GM10847 (cell line): ENCODE data around the gene NUB1.

Experiments
- POLR2A ChIP-seq: IDR thresholded peaks from 2 replicates; pipeline ENCODE4 v1.6.1; 2011; ENCODE audit not compliant: insufficient read length; ENCODE audit errors: extremely low read depth

The NUB1 gene

DNA sequence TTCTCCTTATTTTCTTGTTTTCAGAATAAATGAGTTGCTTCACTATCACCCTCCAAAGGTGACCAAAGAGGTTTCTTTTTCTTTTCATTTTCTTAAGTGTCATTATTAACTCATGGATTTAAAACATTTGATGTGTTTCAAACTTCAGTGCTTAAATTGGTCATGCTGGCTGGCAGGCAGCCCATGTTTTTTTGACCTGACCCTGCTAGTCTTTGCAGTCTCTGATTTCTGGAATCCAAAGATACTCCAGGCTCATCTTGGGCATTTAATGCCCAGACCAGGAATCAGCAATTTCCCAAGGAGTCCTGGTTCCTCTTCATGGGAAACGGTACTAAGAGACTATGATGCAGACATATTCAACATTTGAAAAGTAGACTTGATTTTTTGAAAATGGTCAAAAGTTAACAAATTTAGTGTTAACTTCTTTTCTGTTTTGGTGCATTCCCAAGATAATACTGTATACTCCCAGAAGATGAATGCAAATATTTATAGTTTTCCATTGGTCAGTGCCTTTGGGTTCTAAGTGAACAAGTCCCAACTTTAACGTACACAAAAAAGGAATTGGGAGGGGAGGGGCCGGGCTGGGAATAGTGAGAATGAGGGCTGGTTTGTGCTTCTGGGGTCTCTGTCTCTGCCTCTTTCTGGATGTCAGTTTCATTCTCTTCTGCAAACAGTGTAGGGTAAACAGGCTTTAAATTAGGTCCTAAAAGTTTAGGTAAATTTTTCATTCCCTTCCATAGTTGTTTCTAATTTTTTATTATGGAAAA, 19.8 kb downstream of the NUB1 start:
- TF ChIP-seq POLR2A = no peak

DNA sequence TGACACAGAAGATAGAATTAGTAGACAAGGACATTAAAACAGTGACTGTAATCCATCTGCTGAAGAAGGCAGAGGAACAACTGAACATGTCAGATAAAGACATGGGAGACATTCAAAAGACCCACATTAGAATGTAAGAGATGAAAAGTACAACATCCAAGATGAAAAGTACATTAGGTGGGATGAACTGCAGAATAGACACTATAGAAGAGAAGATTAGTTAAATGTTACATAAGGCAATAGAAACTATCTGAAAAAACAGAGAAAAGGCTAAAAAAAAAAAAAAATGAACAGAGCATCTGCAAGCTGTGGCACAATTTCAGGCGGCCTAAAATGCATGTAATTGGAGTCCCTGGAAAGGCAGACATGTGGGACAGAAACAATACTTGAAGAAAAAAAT, 21.6 kb downstream of the NUB1 start:
- no peak for TF ChIP-seq POLR2A

DNA sequence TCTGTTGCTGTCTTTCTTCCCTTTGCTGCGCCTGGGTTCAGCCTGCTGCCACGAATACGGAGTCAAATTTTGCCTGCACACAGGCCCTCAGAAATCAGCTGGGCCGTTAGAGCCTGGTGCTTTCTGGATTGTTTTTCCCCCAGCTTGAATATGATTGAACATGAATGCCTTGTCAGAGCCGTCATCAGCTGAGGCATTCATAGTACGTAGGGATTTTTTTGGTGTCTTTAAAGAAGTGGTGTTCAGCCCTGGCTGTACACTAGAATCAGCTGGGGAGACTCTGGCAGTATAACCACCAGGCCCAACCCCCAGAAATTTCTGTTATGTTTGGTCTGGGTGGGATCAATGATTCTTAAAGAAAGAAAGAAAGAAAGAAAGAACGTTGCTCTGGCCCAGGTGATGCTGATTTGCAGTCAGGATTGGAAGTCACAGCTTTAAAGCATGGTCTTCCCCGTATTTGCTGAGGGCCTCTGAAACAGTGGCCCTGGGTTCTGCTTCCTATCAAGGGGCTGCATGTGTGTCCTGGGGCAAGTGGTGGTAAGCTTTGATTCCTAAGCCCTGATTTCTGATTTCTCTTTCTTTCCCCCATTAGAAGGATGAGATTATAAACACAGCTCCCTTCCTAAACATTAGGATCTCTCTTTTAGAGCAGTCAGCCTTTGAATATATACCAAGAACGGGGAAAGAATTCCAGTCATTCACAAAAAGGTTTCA, 24.7 kb downstream of the NUB1 start:
- TF ChIP-seq POLR2A = no peak

DNA sequence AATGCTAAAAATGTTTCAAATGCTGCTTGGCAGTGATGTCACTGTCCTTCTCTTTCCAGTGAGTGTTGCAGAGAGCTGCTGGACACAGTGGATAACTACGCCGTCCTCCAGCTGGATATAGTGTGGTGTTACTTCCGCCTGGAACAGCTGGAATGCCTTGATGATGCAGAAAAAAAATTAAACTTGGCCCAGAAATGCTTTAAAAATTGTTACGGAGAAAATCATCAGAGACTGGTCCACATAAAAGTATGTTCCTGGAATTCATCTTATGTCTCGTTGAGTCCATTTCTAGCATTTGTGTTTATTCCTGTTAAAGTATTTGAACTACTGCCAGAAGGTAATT, 25.2 kb downstream of the NUB1 start:
- TF ChIP-seq POLR2A = no peak

DNA sequence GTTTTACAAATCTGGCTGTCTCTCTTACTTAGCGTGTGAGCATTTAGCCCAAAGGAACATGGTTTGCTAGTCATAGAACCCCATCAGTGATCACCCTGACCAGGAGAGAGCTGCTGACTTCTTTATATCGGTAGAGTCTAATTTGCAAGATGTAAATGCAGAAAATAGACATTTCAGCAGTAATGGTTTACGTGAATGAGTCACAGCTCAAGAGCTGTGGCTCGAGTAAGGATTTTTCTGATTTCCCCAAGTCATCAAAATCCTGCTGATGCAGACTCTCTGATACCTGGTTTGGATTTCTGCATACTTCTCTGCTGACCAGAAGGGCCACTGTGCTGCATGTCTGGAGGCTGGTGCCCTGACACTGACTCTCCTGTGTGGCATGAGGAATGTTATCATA, 25.7 kb downstream of the NUB1 start:
- no peak for TF ChIP-seq POLR2A

DNA sequence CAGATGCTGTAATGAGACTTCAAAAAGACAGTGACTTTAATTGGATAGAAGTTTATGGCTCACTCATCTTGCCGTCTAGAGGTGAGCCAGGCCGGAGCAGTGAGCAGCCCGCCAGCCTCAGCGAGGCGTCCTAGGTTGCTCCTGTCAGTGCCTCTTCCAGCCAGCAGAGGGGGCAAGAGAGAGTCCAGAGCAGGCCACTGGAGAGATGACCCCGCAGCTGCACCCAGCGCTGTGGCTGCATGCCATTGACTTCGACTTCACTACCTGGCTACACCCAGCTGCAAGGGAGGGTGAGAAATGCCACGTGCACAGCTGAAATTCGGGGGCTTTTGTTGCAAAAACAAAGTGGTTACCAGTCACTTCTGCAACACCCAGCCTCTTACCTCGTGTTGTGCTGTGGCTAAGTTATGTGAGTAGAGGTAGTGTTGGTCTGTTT, 26.5 kb downstream of the NUB1 start:
- TF ChIP-seq POLR2A = no peak

DNA sequence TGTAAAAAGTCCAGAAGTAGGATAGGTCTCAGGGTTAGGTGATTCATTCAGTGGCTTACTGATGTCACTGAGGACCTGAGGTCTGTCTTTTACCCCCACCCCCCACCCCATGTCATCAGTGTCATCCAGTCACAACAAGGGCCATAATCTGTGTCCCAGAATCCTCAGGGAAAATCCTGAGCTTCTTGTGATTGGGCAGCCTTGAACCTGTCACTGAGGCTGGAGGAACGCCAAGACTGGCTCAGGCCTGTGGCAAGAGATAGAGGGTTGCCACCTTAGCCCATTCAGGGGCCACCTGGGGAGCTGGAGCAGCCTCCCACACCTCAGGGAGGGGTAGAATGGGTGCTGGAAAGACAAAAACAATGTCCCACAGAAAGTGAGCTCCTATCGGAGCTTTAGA, 29.7 kb downstream of the NUB1 start:
- TF ChIP-seq POLR2A = no peak

DNA sequence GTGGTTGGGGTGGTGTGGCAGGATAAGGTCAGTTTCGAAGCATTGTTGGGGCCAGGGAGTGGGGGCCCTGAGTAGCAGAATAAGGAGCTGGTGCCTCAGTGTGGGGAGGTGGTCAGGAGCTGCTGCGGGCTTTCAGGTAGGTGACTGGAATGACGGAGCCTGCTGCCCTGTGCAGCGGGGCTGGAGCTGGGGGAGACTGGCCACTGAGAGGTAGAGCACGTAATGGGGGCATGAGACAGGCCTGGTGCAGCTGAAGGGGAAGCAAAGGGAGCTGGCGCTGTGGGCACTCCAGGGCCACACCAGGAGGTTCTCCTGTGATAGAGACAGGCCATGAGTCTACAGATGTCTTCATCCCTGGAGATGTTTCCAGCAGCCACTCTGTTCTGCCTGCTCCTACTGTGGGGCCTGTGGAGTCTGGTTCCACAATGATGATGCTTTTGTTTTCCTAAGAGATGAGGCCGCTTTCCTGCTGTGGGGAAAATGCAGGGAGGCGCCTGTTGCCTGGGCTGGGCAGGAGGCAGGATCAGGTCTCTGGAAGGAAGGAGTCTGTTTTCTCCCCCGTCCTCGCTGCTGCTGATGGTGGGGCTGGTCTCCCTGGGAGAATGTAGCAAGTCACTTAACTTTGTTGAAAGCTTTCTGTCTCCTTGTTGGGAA, 31.1 kb downstream of the NUB1 start:
- no peak for TF ChIP-seq POLR2A

DNA sequence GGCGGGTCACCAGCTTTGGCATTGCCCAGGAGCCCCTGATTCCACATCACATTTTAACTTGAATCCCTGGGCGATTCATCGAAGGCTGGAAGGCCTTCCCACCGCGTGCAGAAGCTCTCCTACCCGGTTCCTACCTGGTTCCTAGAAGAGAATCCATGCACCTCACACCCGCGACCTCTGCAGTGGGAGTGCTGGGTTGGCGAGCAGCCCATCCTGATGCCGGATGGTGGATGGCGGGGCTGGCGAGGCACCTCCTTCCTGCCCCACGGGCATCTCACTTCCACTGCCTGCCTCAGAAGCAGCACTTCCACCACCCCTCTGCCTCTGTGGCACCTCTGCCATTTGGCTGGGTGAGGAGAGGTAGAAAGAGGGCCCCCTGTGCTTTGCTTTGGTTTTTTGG, 32.0 kb downstream of the NUB1 start:
- TF ChIP-seq POLR2A = no peak

DNA sequence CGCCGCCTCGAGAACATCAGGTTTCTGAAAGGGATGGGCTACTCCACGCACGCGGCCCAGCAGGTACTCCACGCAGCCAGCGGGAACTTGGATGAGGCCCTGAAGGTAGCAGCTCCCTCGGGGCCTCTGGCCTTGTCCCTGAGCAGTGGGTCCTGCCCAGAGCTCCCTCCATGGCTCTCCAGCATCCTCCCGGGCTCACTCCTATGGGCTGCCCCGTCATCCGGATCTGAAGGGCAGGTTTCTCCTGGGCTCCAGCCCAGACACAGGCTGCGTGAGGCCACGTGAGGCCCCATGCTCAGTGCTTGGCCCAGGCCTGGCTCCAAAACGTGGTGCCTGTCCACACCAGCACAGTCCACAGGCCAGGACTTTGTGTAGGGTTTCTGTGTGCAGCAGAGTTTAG, 32.5 kb downstream of the NUB1 start:
- no peak for TF ChIP-seq POLR2A

DNA sequence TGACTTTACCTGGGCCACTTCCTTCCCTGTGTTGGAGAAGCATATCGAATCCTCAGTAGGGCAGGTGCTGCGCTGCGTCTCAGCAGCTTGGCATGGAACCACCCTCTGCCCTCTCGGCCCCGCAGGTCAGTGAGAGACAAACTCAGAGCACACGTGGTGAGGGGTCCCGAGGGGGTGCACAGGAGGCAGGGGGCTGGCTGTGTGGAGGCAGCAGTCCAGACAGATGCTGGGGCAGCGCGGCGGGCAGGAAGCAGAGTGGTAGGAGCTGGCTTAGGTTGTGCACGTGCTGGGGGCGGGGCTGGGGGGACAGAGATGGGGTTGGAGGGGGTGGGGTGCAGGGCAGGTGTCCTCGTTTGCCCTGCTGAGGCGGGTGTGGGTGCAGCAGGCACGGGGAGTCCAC, 33.1 kb downstream of the NUB1 start:
- TF ChIP-seq POLR2A = no peak

DNA sequence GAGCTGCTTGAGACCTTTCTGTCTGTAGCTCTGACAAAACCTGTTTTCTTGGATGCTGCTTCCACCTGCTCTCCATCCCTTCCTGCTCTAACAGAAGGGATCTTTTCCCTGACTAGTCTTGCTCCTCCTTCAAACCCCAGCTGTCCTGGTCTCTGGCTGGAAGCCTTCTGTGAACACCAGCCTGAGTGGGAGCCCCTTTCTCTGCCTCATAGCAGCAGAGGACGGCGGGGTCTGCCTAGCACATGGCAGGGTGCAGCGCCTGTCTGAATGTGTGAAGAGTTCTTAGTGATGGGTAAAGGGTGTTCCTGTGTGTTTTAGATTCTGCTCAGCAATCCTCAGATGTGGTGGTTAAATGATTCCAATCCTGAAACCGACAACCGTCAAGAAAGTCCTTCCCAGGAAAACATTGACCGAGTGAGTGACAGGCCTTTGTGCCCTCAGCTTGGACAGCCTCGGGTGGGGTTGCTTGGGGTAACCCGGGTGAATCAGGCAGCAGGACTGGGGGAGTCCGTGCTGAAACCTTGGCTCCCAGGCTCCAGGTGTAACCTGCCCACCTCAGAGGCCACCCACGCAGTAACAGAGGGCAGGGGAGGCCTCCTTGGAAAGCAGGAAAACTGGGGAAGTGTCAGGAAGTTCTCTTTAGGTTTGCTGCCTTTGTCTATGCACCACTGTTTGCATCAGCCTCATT, 34.1 kb downstream of the NUB1 start:
- TF ChIP-seq POLR2A = no peak

DNA sequence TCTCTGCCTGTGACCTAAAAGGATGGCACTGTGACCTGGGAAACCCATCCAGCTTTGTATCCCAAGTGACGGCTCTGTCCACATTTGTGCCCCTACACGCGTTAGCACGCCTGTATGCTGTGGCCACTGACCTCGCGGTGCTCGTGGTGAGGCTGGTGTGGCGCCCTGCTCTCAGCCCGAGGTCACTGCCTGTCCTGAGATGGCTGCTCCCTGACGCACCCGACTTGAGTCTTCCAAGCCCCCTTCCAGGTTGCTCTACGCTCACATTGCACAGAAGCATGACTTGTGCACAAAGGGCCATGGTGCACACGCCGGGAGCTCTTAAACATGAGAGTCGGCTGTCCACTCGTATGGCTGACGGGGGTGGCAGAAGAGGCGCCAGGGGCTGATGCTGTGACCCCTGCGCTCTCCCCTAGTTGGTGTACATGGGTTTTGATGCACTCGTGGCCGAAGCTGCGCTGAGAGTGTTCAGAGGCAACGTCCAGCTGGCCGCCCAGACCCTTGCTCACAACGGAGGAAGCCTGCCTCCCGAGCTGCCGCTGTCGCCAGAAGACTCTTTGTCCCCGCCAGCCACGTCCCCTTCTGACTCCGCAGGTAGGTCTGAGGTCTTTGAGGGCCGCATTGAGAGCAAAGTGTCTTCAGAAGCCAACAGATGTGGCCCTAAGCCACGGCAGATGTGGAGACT, 34.7 kb downstream of the NUB1 start:
- TF ChIP-seq POLR2A = no peak

DNA sequence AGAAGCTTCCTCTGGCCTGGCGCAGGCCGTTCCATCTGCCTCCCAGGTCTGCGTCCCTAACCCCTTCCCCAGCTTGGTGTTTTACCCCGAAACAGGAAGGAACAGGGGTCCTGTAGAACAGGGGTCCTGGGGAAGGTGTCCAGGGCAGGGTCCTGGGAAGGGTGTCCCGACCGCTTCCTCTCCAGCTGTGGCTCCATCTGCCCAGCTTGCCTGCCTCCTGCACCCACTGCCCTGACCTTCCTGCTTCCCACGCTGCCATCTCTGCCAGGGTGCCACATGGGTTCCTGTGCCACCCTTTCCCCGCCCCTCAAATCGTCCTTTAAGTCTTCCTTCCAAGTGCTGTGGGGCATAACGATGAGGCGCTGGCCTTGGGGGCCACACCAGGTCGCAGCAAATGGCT, 35.8 kb downstream of the NUB1 start:
- no peak for TF ChIP-seq POLR2A

DNA sequence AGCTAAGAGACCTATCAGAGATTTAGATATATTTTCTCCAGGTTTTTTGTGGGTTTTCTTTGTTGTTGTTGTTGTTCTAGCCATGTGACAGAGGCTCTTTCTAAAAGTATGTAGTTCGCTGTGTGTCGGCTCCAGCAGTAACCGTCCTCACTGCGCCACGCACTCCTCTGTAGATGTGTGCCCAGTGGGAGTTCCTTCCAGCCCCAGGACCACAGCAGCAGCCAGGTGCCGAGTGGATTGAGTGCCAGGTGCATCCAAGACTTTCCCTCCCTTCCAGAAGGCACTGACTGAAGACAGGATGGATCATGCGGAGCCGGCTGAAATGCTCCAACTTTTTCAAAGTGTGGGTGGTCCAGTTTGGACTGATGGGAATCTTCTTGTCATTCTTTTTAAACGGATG, 36.4 kb downstream of the NUB1 start:
- no peak for TF ChIP-seq POLR2A
